ENCODE measurements around the gene RDH12. TPM values are rescaled to one million over a fixed set of nuclear protein-coding genes. Genes with fewer than 3 reads are reported as not detected.

Gene RDH12
- total RNA-seq, 1 donor from 2014 or later: not detected

DNA sequence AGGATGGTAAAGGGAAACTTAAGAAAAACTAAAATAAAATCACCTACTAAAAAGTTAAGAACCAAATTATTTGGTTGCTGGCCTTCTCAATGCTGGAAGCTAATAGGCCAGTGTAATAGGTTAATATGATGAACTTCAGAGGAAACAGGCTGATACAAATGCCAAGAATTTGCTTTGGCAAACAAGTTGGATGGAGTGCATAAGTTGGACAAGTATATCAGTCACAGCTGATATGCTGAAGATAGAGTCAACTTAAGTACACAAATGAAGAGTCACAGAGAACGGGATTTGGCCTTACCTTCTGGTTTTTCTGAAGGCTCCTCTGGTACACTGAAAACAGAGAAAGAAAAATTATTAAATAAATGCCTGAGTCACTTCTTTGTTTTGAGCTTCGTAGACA, 66.5 kb downstream of the RDH12 start:
- H3K36me3 Mint-ChIP-seq (ENCODE audit: low read depth): peaks cover 15% of the 10 kb centered on the region

DNA sequence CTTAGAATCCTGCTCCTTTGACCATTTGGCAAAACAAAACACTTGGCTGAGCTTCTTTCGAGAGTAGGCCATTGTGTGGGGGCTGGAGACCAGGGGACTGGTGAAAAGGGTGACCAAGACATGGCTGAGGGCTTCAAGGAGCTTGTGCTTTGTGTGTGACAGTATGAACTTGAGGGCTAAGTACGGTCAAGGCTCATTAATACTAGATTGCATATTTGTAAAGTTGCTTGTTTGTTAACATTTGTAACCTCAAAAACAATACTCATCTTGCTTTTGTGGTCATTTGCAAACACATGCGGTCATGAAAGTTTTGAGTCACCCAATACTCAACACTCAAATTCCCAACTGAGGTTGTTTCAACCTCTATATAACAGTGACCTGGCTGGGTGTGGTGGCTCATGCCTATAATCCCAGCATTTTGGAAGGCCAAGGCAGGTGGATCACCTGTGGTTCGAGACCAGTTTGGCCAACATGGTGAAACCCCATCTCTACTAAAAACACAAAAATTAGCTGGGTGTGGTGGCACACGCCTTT, 72.2 kb downstream of the RDH12 start:
- TF ChIP-seq, protein P1, sequence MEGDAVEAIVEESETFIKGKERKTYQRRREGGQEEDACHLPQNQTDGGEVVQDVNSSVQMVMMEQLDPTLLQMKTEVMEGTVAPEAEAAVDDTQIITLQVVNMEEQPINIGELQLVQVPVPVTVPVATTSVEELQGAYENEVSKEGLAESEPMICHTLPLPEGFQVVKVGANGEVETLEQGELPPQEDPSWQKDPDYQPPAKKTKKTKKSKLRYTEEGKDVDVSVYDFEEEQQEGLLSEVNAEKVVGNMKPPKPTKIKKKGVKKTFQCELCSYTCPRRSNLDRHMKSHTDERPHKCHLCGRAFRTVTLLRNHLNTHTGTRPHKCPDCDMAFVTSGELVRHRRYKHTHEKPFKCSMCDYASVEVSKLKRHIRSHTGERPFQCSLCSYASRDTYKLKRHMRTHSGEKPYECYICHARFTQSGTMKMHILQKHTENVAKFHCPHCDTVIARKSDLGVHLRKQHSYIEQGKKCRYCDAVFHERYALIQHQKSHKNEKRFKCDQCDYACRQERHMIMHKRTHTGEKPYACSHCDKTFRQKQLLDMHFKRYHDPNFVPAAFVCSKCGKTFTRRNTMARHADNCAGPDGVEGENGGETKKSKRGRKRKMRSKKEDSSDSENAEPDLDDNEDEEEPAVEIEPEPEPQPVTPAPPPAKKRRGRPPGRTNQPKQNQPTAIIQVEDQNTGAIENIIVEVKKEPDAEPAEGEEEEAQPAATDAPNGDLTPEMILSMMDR (conservative IDR thresholded peaks at IDR 0.05): no peak
- H3K27me3 Mint-ChIP-seq (ENCODE audit: low read depth): no peaks in the 10 kb centered on the region
- peaks cover 16% of the 10 kb centered on the region for H3K36me3 Mint-ChIP-seq (ENCODE audit: low read depth)
- no peak for DNase-seq (ENCODE audit: low read depth, low spot score)
- H3K4me3 Mint-ChIP-seq: no peak overlapping the region
- no peaks in the 10 kb centered on the region for H3K9me3 Mint-ChIP-seq
- H3K4me1 Mint-ChIP-seq: no peaks in the 10 kb centered on the region
- H3K27ac Mint-ChIP-seq (ENCODE audit: unreplicated experiment): no peak overlapping the region

More for the DNA sequence above, 66.5 kb downstream of the RDH12 start:
- Mint-ChIP-seq H3K27ac (ENCODE audit: unreplicated experiment) (no peak overlapping the region), H3K27me3 (ENCODE audit: low read depth) (no peaks in the 10 kb centered on the region), H3K4me1 (no peaks in the 10 kb centered on the region), H3K9me3 (no peaks in the 10 kb centered on the region), H3K4me3 (no peak overlapping the region)
- TF ChIP-seq, protein P1 (conservative IDR thresholded peaks at IDR 0.05): no peak
- DNase-seq (ENCODE audit: low read depth, low spot score): no peak

DNA sequence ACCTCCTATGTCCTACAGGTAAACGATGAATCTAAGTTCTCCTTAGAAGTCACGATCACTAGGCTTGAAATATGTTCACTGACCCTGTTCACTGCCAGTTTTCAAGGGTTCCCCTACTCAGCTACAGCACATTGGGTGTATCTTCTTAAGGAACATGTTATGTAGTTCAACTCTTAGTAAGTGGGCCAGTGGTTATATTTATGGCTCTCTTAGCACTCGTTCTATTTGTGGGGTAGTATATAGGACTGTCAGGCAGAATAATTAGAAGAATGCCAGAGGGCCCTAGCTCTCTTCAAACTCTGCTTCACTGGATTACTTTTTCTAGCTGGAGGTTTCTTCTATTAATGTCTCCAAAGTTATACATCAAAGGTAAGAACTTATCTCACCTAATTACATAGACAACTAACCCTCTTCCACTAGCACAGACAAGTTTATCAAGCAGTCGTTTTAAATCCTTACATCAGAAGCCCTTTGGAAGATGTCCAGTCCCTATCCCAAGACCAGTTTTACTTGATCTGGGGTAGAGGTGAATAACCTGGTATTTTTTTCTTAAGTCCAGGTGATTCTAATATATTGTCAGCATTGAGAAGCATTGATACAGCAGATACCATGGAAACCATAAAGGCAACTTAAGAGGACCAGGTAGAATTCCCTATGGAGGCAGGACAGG, 75.1 kb downstream of the RDH12 start:
- Mint-ChIP-seq H3K27me3 (ENCODE audit: low read depth) (no peaks in the 10 kb centered on the region), H3K27ac (ENCODE audit: unreplicated experiment) (no peak overlapping the region), H3K4me3 (no peak overlapping the region), H3K4me1 (no peaks in the 10 kb centered on the region), H3K9me3 (no peaks in the 10 kb centered on the region), H3K36me3 (ENCODE audit: low read depth) (peaks cover 8% of the 10 kb centered on the region)
- TF ChIP-seq, protein P1 (conservative IDR thresholded peaks at IDR 0.05): no peak
- DNase-seq (ENCODE audit: low read depth, low spot score): no peak

DNA sequence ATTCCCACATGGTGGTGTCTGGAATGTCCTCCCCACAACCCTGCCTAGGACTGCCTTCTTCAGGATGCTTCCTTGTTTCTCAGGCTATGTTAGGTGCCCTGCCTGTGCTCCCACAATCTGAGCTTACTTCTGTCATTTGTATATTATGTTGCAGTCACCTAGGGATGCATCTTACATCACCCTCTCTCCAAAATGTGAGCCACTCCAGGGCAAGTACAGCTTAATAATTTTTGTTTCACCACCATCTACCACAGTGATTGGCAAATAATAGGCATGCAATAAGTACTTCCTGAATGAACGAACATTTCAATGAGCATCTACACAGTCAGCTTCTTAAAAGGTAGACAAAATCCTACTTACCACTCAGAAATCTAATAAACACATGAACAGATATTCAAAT, 77.1 kb downstream of the RDH12 start:
- Mint-ChIP-seq H3K36me3 (ENCODE audit: low read depth) (peaks cover 12% of the 10 kb centered on the region), H3K4me3 (no peak overlapping the region), H3K9me3 (no peaks in the 10 kb centered on the region), H3K4me1 (no peaks in the 10 kb centered on the region), H3K27ac (ENCODE audit: unreplicated experiment) (no peak overlapping the region), H3K27me3 (ENCODE audit: low read depth) (no peaks in the 10 kb centered on the region)
- no peak for DNase-seq (ENCODE audit: low read depth, low spot score)
- TF ChIP-seq, protein P1 (conservative IDR thresholded peaks at IDR 0.05): no peak

DNA sequence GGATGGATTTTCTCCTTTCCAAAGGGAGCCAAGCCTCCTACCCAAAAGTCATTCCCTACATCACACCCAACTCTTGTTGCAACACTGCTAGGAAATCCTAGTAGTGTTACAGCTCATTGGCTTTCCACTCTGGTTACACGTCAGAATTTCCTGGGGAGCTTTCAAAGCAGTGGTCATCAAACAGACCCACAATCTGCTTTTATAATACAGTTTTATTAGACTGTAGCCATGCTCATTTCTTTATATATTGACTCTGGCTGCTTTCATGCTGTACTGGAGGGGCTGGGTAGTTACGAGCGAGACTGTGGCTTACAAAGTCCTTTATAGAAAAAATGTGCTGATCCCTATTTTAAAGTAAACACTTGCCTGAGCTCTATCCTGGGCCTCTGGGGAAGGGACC, 80.4 kb downstream of the RDH12 start:
- no peaks in the 10 kb centered on the region for H3K9me3 Mint-ChIP-seq
- no peak for DNase-seq (ENCODE audit: low read depth, low spot score)
- H3K27me3 Mint-ChIP-seq (ENCODE audit: low read depth): no peaks in the 10 kb centered on the region

More for the DNA sequence above, 80.4 kb downstream of the RDH12 start:
- no peak overlapping the region for H3K4me3 Mint-ChIP-seq
- TF ChIP-seq, protein P1 (conservative IDR thresholded peaks at IDR 0.05): no peak
- H3K4me1 Mint-ChIP-seq: no peaks in the 10 kb centered on the region
- H3K27ac Mint-ChIP-seq (ENCODE audit: unreplicated experiment): peak overlapping the region; percentile 13
- peaks cover 16% of the 10 kb centered on the region for H3K36me3 Mint-ChIP-seq (ENCODE audit: low read depth)

Other genes with a start within 250 kb of the RDH12 start
- 5.2 and 5.9 TPM in 2 replicates for gene TMEM229B, start 213.2 kb upstream of the RDH12 start, total RNA-seq
- 35.7 and 40.0 TPM in 2 replicates for gene PLEKHH1, start 168.6 kb upstream of the RDH12 start, total RNA-seq
- gene PIGH, start 101.6 kb upstream of the RDH12 start, total RNA-seq: 19.9 and 23.0 TPM in 2 replicates
- gene ARG2, start 82.0 kb upstream of the RDH12 start, total RNA-seq: 19.1 and 22.2 TPM in 2 replicates
- 103 and 112 TPM in 2 replicates for gene VTI1B, start 27.3 kb upstream of the RDH12 start, total RNA-seq
- gene RDH11, start 6.1 kb upstream of the RDH12 start, total RNA-seq: 78.4 and 79.9 TPM in 2 replicates
- 24.3 TPM in 2 replicates for gene ZFYVE26, start 114.7 kb downstream of the RDH12 start, total RNA-seq
- 14.6 and 16.7 TPM in 2 replicates for gene RAD51B, start 117.9 kb downstream of the RDH12 start, total RNA-seq